Liver (tissue), 3 donors: ENCODE results near the gene SLC9B2.

Experiments used
- CTCF ChIP-seq: fragments of 150-350 bp; IDR thresholded peaks from 2 replicates; pipeline ENCODE4 v1.5.1; 2017; ENCODE audit warnings: improper control_type of control experiment, low read depth, low read length; ENCODE audit not compliant: missing input control
- FOXA1 ChIP-seq: IDR thresholded peaks from 2 replicates; pipeline ENCODE4 v1.6.1; 2016; ENCODE audit warnings: antibody characterized with exemption
- GABPA ChIP-seq, 2 donors: IDR thresholded peaks in 1 of 2; conservative IDR thresholded peaks in 1 of 2; 2 replicates each; pipeline ENCODE4 v1.6.1; 2016; ENCODE audit warnings: antibody characterized with exemption in 2 of 2, mild to moderate bottlenecking in 1 of 2, moderate library complexity in 1 of 2
- JUND ChIP-seq, 2 donors: IDR thresholded peaks; 2 replicates each; pipeline ENCODE4 v1.6.1; 2016; ENCODE audit warnings: antibody characterized with exemption in 2 of 2
- RAD21 ChIP-seq, 2 donors: IDR thresholded peaks; 2 replicates each; pipeline ENCODE4 v1.6.1; 2016; ENCODE audit warnings: antibody characterized with exemption in 2 of 2, mild to moderate bottlenecking in 2 of 2
- REST ChIP-seq: IDR thresholded peaks from 2 replicates; pipeline ENCODE4 v1.6.1; 2016; ENCODE audit warnings: antibody characterized with exemption, mild to moderate bottlenecking
- SP1 ChIP-seq: IDR thresholded peaks from 2 replicates; pipeline ENCODE4 v1.6.1; 2018; ENCODE audit warnings: antibody characterized with exemption, mild to moderate bottlenecking
- YY1 ChIP-seq: IDR thresholded peaks from 2 replicates; pipeline ENCODE4 v1.6.1; 2016; ENCODE audit warnings: antibody characterized with exemption, mild to moderate bottlenecking
- TF ChIP-seq, protein P1 (sequence below): IDR thresholded peaks from 2 replicates; pipeline ENCODE4 v1.6.1; 2016; ENCODE audit warnings: antibody characterized with exemption
- donor health status: healthy.
- donor health status: healthy.

DNA sequence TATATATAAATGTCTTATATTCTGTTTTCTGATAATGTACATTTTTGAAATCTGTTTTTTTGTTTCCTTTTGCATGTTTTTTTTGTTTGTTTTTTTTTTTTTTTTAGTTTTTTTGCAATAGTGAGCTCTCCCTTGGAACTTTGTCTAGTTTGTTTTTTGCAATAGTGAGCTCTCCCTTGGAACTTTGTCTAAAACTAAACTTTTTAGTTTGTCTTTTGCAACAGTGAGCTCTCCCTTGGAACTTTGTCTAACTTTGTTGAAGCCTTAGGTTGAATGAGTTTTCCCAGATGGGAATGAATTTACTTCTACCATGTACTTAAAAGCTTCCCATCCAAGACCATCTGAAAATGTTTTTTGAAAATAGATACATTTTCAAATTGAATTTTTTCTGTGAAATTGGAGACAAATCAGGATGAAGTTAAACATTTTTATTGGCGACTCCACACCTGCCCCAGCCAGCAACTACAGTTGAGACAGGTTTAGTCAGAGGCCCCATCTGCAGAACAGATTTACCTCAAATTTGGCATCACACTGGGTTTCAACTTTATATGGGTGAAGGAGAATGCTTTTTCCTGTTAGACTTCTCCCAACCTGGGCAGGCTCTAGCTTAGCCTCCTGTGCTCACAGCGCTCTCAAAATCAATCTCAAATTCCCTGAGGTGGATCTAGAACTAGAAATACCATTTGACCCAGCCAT is 16.0 kb downstream of the SLC9B2 start:
- peak; percentile 43 for TF ChIP-seq YY1
- peak; percentile 29 for TF ChIP-seq REST
- TF ChIP-seq CTCF, result no peak
- no peak for TF ChIP-seq GABPA (IDR thresholded peaks at IDR 0.05 in 1 of 2, conservative IDR thresholded peaks at IDR 0.05 in 1 of 2)
- TF ChIP-seq JUND (IDR thresholded peaks at IDR 0.05), result no peak
- TF ChIP-seq RAD21 (IDR thresholded peaks at IDR 0.05), result no peak
- TF ChIP-seq, protein P1, sequence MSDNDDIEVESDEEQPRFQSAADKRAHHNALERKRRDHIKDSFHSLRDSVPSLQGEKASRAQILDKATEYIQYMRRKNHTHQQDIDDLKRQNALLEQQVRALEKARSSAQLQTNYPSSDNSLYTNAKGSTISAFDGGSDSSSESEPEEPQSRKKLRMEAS, result no peak
- TF ChIP-seq SP1, result peak; percentile 34
- no peak for TF ChIP-seq FOXA1
